GM12878 (cell line): ENCODE results near the gene PDX1. TPM values are rescaled to one million over a fixed set of nuclear protein-coding genes. Genes with fewer than 3 reads are reported as not detected.

Experiments
- ATAC-seq: fragments of 200-7000 bp; cut with Tn5 transposase; 3 replicates; pipeline ENCODE4 v1.9.1; 2020; ENCODE audit warnings: mild to moderate bottlenecking, moderate library complexity
- BruUV-seq: library from RNA; stranded (reverse); fragments of 400-500 nt; replicated peaks from 2 replicates; lab custom pipeline; 2021; lab: Mats Ljungman, UMichigan
- CTCF ChIA-PET: fragments of 300-600 bp; sonication (Branson Sonifier 250); formaldehyde crosslinking; extraction: SDS; loops from one replicate; lab custom pipeline; 2021; ENCODE audit warnings: inconsistent platforms; lab: Yijun Ruan, JAX
- POLR2A ChIA-PET: fragments of 350-600 bp; formaldehyde crosslinking; extraction: SDS; loops from one replicate; lab custom pipeline; 2021; ENCODE audit warnings: inconsistent platforms; lab: Charles Lee
- RAD21 ChIA-PET: fragments of 300-600 bp; sonication (Branson Sonifier 250); formaldehyde crosslinking; loops from one replicate; lab custom pipeline; 2023; ENCODE audit warnings: antibody characterized with exemption; ENCODE audit not compliant: unreplicated experiment; lab: Charles Lee
- SMC1A ChIA-PET: fragments of 300-600 bp; sonication (Branson Sonifier 250); formaldehyde crosslinking; loops from one replicate; lab custom pipeline; 2023; ENCODE audit not compliant: unreplicated experiment, uncharacterized antibody; lab: Charles Lee
- DNase-seq: peaks from one replicate; pipeline ENCODE4 v3.0.0-alpha.2; 2011; ENCODE audit warnings: low read depth, low spot score
- FAIRE-seq: peaks from 3 replicates; lab custom pipeline; 2011; peaks lifted over from hg19 to GRCh38; lab: Jason Lieb, UNC
- H2AFZ ChIP-seq: 2 replicates; pipeline ENCODE4 v1.6.0; 2011; ENCODE audit warnings: low read depth, low read length, control low read depth; ENCODE audit not compliant: control insufficient read depth
- H3K27ac ChIP-seq: 2 replicates; pipeline ENCODE4 v1.5.1; 2011; ENCODE audit warnings: control low read depth; ENCODE audit not compliant: control insufficient read depth, insufficient read depth
- H3K27me3 ChIP-seq, 2 experiments: replicated peaks in 1 of 2; 2 replicates each; pipeline versions ENCODE4 v1.6.0 to v1.6.1; 2011; ENCODE audit warnings: low read length in 1 of 2; ENCODE audit not compliant: control insufficient read depth in 2 of 2, insufficient read depth in 2 of 2
- H3K36me3 ChIP-seq, 2 experiments: 2 replicates each; pipeline ENCODE4 v1.5.1; 2011; ENCODE audit warnings: low read length in 1 of 2; ENCODE audit not compliant: control insufficient read depth in 2 of 2, insufficient read depth in 2 of 2
- H3K4me1 ChIP-seq: 2 replicates; pipeline ENCODE4 v1.6.1; 2011; ENCODE audit warnings: mild to moderate bottlenecking, low read length, moderate library complexity, mixed read lengths; ENCODE audit not compliant: control insufficient read depth, insufficient read depth
- H3K4me2 ChIP-seq: 2 replicates; pipeline ENCODE4 v1.6.0; 2011; ENCODE audit warnings: control low read depth; ENCODE audit not compliant: control insufficient read depth, insufficient read depth
- H3K4me3 ChIP-seq: fragments of 200-600 bp; sonication (generic); 2 replicates; pipeline ENCODE4 v1.5.1; 2016
- H3K79me2 ChIP-seq: 2 replicates; pipeline ENCODE4 v1.6.0; 2011; ENCODE audit warnings: low read length; ENCODE audit not compliant: control insufficient read depth, insufficient read depth
- H3K9ac ChIP-seq: 2 replicates; pipeline ENCODE4 v1.8.0; 2011; ENCODE audit warnings: low read length, control low read depth, mixed read lengths; ENCODE audit not compliant: control insufficient read depth, insufficient read depth
- H3K9me3 ChIP-seq: replicated peaks from 3 replicates; pipeline ENCODE4 v1.5.1; 2011; ENCODE audit warnings: mild to moderate bottlenecking, low read length; ENCODE audit not compliant: control insufficient read depth, insufficient read depth
- H4K20me1 ChIP-seq: 2 replicates; pipeline ENCODE4 v1.6.0; 2011; ENCODE audit not compliant: control insufficient read depth, insufficient read depth
- BCL11A ChIP-seq: IDR thresholded peaks from 2 replicates; pipeline ENCODE4 v1.6.1; 2011; ENCODE audit warnings: low read depth, low read length
- CUX1 ChIP-seq: IDR thresholded peaks from 2 replicates; pipeline ENCODE4 v1.6.1; 2012; ENCODE audit warnings: improper control_type of control experiment, low read depth, low read length; ENCODE audit not compliant: insufficient replicate concordance
- FOXK2 ChIP-seq: fragments of 450-650 bp; IDR thresholded peaks from 2 replicates; pipeline ENCODE4 v1.6.1; 2017; ENCODE audit warnings: mild to moderate bottlenecking, moderate library complexity
- HDAC2 ChIP-seq: fragments of 200-600 bp; sonication (generic); IDR thresholded peaks from 2 replicates; pipeline ENCODE4 v1.6.1; 2017
- MTA2 ChIP-seq: fragments of 450-650 bp; IDR thresholded peaks from 2 replicates; pipeline ENCODE4 v1.6.1; 2016; ENCODE audit warnings: low read depth, mild to moderate bottlenecking, moderate library complexity
- NBN ChIP-seq: fragments of 450-650 bp; IDR thresholded peaks from 2 replicates; pipeline ENCODE4 v1.6.1; 2016
- RAD21 ChIP-seq: IDR thresholded peaks from 2 replicates; pipeline ENCODE4 v1.6.1; 2011; ENCODE audit warnings: mild to moderate bottlenecking, low read depth, low read length, moderate library complexity; ENCODE audit not compliant: insufficient read depth
- RBBP5 ChIP-seq: fragments of 200-600 bp; sonication (generic); conservative IDR thresholded peaks from 2 replicates; pipeline ENCODE4 v1.6.1; 2016
- RELB ChIP-seq: fragments of 450-650 bp; IDR thresholded peaks from 2 replicates; pipeline ENCODE4 v1.6.1; 2017; ENCODE audit warnings: low read depth, mild to moderate bottlenecking, moderate library complexity
- SMAD1 ChIP-seq: fragments of 450-650 bp; IDR thresholded peaks from 2 replicates; pipeline ENCODE4 v1.6.1; 2018; ENCODE audit warnings: mild to moderate bottlenecking, low read depth; ENCODE audit not compliant: partially characterized antibody
- SMC3 ChIP-seq: IDR thresholded peaks from 2 replicates; pipeline ENCODE4 v1.6.1; 2011; ENCODE audit warnings: low read length, improper control_type of control experiment, borderline replicate concordance
- STAT3 ChIP-seq: IDR thresholded peaks from 2 replicates; pipeline ENCODE4 v1.6.1; 2011; ENCODE audit warnings: low read depth, low read length, improper control_type of control experiment
- WGBS: methylation state at CpG from one replicate; pipeline ENCODE4 v1.1.6; 2016; ENCODE audit warnings: low lambda C conversion rate; ENCODE audit not compliant: insufficient replicate concordance, insufficient coverage; ENCODE audit errors: missing lambda C conversion rate; 5-methylcytosine and 5-hydroxymethylcytosine counted together
- in situ Hi-C: fragments of 300-500 bp; cut with MboI; formaldehyde crosslinking; loops from 9 replicates; pipeline ENCODE4 v1.14.3; 2018; ENCODE audit warnings: mixed read lengths
- intact Hi-C: fragments of 100-400 bp; cut with micrococcal nuclease; formaldehyde crosslinking; loops from one replicate; pipeline ENCODE4 v1.14.2; 2022; ENCODE audit not compliant: unreplicated experiment
- polyA plus RNA-seq, 11 experiments: library from polyadenylated mRNA; depleted of rRNA in 4 of 11; unstranded in 6 of 11; stranded (reverse) in 5 of 11; fragments of >200 nt; fragmentation: Nextera tagmentation in 4 of 11; fragmentation: Illumina TruSeq in 1 of 11; extraction: Ambion mirVana in 4 of 11; extraction: Trizol in 1 of 11; gene quantifications; 1 replicate in 1 of 11; 2 replicates in 10 of 11; pipeline versions ENCODE4 v1.2.1 to v1.2.3, GENCODE V29; 2011 to 2016; ENCODE audit warnings: inconsistent platforms in 2 of 11, missing spikeins in 2 of 11, low read depth in 1 of 11
- total RNA-seq, 4 experiments: library from RNA; depleted of rRNA in 3 of 4; stranded (reverse); fragments of >200 nt in 3 of 4; fragmentation: Illumina TruSeq in 1 of 4; extraction: Trizol in 1 of 4; gene quantifications; 2 replicates each; pipeline versions ENCODE4 v1.2.1 to v1.2.3, GENCODE V29; 2013 to 2021

PDX1 gene
- total and polyA plus RNA-seq, 10 of the 15 experiments (the other 5 are each of a cell fraction or from before 2014, with no cell fraction given) = 0.02 to 0.03 TPM; not detected in 8

- peaks cover 16 to 32% of the 10 kb centered on the region in 2 experiments for H3K27me3 ChIP-seq
- DNase-seq = no peak
- in situ Hi-C loops = no loop called here
Observed at GRCh38 chr13:27970382-27971235, 50.8 kb downstream of the PDX1 start.

More at GRCh38 chr13:27970382-27971235, 50.8 kb downstream of the PDX1 start:
- TF ChIP-seq MTA2 = no peak
- no peak for TF ChIP-seq NBN
- TF ChIP-seq RELB = no peak
- TF ChIP-seq SMAD1 = no peak
- TF ChIP-seq CUX1 = no peak
- TF ChIP-seq STAT3 = no peak
- no peak for TF ChIP-seq RAD21
- TF ChIP-seq SMC3 = no peak
- TF ChIP-seq FOXK2 = no peak
- TF ChIP-seq RBBP5 = no peak
- TF ChIP-seq HDAC2 = no peak
- TF ChIP-seq BCL11A = no peak
- H3K36me3 ChIP-seq = no peaks in the 10 kb centered on the region
- no peaks in the 10 kb centered on the region for H3K9me3 ChIP-seq
- H3K27ac ChIP-seq = no peak overlapping the region
- no TSS peak for BruUV-seq
- no peak overlapping the region for H2AFZ ChIP-seq
- CTCF ChIA-PET = interaction anchor here (0.6 to 1.4 kb wide), 3 partner anchors 12 to 17 kb away, joined by 3 read pairs; no protein-coding TSS in a partner anchor
- no peaks in the 10 kb centered on the region for H4K20me1 ChIP-seq
- ATAC-seq (no peak), FAIRE-seq (no peak)
- H3K4me2 ChIP-seq = no peak overlapping the region
- H3K4me3 ChIP-seq = no peak overlapping the region
- intact Hi-C loops = no loop called here
- no peak overlapping the region for H3K9ac ChIP-seq
- SMC1A ChIA-PET = interaction anchor here (1.3 kb wide), 1 partner anchor 140 kb away, joined by 3 read pairs; no protein-coding TSS in a partner anchor
- H3K79me2 ChIP-seq = no peaks in the 10 kb centered on the region
- WGBS = 54% methylated on average over 46 of the region's 53 CpGs
- RAD21 ChIA-PET = interaction anchor here (1.5 kb wide), 1 partner anchor 15 kb away, joined by 3 read pairs; no protein-coding TSS in a partner anchor
- no peaks in the 10 kb centered on the region for H3K4me1 ChIP-seq
- POLR2A ChIA-PET = no interaction called here
